AG20443 (cell line): Measurements from ENCODE around the gene CDH16.
A peak's percentile ranks its signal among the peaks of the same experiment; 100 is the strongest.
"Not testable (repeated sequence)": the region's sequence is repeated elsewhere in the genome, so short reads cannot be mapped to it uniquely, and the experiment has no call there.

Experiments used
- DNase-seq: peaks from one replicate; pipeline ENCODE4 v3.0.0; 2012; ENCODE audit warnings: low spot score, mixed read lengths

Gene CDH16, protein sequence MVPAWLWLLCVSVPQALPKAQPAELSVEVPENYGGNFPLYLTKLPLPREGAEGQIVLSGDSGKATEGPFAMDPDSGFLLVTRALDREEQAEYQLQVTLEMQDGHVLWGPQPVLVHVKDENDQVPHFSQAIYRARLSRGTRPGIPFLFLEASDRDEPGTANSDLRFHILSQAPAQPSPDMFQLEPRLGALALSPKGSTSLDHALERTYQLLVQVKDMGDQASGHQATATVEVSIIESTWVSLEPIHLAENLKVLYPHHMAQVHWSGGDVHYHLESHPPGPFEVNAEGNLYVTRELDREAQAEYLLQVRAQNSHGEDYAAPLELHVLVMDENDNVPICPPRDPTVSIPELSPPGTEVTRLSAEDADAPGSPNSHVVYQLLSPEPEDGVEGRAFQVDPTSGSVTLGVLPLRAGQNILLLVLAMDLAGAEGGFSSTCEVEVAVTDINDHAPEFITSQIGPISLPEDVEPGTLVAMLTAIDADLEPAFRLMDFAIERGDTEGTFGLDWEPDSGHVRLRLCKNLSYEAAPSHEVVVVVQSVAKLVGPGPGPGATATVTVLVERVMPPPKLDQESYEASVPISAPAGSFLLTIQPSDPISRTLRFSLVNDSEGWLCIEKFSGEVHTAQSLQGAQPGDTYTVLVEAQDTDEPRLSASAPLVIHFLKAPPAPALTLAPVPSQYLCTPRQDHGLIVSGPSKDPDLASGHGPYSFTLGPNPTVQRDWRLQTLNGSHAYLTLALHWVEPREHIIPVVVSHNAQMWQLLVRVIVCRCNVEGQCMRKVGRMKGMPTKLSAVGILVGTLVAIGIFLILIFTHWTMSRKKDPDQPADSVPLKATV

DNA sequence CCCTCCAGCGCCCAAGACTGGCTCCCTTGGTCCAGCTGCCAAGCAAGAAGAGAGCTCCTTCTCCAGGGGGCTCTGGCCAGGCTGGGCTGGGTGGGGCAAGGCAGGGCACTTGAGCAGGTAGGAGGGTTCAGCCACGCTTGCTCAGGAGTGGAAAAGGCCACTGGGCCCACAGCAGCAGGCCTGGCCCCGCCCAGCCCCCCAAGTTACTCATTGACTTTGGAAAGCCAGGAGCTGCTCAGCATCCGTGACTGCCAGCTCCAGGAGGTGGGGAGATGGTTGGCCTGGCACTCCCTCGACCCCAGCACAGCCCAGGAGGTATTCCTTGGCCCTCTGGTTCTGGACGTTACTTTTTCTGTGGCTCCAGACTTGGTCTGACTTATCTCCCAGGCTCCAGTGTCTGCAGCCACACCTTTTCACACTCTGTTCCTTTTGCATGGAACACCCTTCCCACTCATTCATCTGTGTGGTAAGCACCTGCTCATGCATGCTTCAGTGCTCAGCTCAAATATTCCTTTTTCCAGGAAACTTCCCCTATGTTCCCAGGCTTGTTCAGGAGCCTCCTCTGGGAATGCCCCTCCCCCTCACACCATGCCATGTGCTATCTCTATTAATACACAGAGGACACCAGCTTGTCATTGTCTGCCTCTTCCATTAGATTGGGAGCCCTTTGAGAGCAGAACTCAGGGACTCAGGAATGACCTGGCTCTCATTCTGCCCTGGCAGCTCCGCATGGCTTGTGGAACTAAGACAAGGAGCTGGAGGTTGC is at the start of gene CDH16:
TSS of gene CDH16 (minus strand) at position 83 of the 766 bp plus-strand sequence. CDS start 820 bp downstream, outside the sequence.
- DNase-seq = no peak

DNA sequence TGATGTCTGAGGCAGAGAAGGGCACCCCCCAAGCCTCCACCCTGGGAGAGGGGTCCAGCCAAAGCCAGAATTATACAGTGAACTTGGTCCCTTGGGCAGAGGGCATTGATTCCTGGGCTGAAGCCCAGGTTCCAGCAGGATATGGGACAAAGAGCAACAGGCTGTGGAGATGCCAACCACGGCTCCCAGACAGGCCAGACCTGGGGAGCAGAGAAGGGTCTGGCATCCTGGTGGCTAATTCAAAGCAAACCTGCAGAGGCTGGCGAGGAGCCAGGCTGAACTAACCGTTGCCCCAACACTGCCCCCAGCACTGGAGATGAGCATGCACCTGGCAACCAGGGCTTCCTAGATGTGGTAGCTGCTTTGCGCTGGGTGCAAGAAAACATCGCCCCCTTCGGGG is 45.4 kb upstream of the CDH16 start:
- DNase-seq = no peak

DNA sequence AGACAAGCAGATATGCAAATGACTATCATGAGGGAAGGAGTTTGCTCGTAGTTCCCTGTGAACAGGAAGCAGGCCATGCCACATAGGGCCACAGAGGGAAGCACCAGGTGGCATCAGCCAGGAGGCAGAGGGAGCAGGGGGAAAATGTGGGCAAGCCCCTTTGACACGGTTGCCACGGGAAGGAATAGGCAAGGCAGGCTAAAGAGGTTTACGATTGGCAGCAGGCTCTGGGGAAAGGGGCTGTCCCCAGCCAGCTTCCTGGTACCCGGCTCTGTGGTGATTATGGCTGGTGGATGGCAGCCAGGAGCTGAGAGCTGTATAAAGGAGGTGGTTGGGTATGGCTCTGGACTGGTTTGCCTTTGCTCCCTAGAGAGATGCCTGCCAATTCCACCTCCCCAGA is 43.2 kb upstream of the CDH16 start:
- DNase-seq = no peak

DNA sequence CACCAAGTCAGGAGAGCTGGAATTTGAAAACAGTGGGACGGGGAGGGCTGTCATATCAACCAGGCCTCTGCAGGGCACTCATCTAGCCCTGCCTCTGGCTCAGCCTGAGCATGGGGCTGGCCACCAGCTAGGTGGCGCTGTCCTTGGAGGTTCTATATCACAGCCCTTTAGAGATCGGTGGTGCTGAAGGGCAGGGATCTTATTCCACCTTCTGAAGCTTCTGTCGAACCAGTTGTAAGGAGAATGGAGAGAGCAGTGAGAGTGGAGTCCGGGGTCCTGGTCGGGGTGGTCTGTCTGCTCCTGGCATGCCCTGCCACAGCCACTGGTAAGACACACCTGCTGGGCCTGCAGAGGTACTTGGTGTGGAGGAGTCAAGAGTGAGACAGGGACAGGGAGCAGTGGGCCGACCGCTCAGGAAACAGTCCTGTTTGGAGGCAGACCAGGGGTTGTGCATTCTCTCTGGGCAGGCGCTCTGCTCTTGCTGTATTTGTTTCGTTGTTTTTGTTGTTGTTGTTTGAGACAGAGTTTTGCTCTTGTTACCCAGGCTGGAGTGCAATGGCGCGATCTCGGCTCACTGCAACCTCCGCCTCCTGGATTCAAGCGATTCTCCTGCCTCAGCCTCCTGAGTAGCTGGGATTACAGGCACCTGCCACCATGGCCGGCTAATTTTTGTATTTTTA is 42.5 kb upstream of the CDH16 start, which contains the start of gene CES3:
TSS of gene CES3 (plus strand) at position 202 of the 680 bp plus-strand sequence. CDS start at position 244, 42 bp downstream.
- DNase-seq = peak; percentile 83

DNA sequence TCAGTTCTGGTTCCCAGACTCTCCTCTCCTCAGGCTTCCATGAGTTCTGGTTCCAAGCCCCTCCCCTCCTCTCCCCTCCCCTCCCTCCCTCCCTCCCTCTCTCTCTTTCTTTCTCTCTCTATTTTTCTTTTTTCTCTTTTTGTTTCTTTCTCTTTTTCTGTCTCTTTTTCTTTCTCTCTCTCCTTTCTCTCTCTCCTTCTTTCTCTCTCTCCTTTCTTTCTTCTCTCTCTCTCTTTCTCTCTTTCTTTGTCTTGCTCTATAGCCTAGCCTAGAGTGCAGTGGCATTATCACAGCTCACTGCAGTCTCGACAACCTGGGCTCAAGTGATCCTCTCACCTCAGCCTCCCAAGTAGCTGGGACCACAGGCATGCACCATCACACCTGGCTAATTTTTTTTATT is 41.6 kb upstream of the CDH16 start:
- no peak for DNase-seq

DNA sequence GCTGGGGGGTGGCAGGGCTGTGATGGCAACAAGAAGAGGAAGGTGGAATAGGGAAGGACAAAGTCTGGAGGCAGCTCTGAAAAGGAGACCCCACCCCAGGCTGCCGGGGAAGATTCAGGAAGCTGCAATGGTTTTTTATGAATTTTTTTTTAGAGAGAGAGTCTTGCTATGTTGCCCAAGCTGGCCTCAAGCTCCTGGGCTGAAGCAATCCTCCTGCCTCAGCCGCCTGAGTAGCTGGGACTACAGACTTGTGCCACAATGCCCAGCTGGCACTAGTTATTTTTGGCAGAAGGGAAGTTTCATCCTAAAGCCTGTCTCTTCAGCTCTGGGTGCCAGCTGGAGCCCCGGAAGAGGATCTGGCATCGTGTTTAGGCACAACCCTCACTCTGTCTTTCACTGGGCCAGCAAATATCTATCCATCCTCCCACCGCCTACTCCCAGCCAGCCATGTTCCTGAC is 41.0 kb upstream of the CDH16 start:
- DNase-seq = no peak

DNA sequence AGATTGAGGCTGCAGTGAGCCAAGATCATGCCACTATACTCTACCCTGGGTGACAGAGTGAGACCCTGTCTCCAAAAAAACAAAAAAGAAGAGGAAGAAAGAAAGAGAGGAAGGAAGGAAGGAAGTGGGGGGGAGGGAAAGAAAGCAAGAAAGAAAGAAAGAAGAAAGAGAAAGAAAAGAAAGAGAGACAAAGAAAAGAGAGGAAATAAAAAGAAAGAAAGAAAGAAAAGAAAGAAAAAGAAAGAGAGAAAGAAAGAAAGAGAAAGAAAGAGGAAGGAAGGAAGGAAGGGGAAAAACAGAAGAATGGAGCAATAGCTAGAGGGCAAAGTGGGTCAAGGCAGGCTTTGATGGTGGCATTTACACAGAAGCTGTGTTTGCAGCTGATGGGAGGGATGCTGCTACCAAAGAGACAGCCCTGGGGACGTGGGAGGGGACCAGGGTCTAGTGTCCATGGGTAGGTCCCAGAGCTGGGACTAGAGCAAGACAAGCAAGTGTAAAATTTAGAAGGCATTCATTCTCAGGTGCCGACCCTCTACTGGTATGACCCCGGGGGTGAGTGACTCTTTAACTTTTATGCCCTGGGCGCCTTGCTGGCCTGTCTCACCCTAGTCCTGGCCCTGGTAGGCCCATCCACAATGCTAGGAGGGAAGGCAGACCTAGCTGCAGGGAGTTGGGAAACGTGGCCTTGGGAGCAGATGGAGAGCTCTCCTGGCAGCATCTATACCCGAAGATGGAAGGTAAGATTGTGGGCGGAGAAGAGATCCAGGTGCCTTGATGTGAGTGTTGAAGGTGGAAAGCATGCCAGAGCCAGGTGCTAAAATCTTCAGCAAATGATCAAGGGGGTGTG is 40.4 kb upstream of the CDH16 start:
- DNase-seq = no peak

DNA sequence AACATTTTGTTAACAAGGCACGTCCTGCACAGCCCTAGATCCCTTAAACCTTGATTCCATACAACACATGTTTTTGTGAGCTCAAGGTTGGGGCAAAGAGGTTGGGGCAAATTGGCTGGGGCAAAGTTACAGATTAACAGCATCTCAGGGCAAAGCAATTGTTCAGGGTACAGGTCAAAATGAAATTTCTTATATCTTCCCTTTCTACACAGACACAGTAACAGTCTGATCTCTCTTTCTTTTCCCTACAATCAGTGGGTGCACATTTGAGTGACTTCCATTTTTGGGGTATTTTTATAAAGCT is 37.4 kb upstream of the CDH16 start:
- not testable (repeated sequence) for DNase-seq

DNA sequence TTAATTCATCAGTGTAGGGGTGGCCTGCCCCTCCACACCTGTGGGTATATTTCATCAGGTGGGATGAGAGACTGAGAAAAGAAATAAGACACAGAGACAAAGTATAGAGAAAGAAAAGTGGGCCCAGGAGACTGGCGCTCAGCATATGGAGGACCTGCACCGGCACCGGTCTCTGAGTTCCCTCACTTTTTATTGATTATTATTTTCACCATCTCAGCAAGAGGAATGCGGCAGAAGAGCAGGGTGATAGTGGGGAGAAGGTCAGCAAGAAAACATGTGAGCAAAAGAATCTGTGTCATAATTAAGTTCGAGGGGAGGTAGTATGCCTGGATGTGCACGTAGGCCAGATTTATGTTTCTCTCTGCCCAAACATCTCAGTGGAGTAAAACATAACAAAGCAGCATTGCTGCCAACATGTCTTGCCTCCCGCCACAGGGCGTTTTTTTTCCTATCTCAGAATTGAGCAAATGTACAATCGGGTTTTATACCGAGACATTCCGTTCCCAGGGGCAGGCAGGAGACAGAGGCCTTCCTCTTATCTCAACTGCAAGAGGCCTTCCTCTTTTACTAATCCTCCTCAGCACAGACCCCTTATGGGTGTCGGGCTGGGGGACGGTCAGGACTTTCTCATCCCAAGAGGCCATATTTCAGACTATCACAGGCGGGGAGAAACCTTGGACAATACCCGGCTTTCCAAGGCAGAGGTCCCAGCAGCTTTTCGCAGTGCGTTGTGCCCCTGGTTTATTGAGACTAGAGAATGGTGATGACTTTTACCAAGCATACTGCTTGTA is 36.9 kb upstream of the CDH16 start:
- not testable (repeated sequence) for DNase-seq

DNA sequence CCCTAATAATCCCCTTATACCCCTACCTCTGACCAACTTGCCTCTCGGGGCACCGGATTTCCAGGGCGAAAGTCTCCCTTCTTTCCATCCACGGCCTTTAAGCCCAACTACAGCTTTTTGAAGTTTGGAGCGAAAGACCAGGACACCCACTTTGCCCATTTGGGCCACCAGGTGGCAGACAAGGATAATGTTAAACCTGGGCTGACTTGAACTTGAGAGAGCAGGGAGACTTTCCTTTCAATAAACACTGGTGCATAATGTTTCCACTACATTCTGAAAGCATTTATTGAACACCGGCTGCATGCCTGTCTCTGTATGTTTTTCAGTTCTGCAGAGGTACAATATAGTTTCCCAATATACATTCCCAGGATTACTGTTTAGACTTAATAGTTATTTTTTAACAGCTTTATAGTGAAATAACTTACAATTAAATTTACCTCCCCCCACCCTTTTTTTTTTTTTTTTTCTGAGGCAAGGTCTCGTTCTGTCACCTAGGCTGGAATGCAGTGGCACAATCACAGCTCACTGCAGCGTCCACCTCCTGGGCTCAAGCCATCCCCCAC is 35.5 kb upstream of the CDH16 start:
- DNase-seq = peak; percentile 86

DNA sequence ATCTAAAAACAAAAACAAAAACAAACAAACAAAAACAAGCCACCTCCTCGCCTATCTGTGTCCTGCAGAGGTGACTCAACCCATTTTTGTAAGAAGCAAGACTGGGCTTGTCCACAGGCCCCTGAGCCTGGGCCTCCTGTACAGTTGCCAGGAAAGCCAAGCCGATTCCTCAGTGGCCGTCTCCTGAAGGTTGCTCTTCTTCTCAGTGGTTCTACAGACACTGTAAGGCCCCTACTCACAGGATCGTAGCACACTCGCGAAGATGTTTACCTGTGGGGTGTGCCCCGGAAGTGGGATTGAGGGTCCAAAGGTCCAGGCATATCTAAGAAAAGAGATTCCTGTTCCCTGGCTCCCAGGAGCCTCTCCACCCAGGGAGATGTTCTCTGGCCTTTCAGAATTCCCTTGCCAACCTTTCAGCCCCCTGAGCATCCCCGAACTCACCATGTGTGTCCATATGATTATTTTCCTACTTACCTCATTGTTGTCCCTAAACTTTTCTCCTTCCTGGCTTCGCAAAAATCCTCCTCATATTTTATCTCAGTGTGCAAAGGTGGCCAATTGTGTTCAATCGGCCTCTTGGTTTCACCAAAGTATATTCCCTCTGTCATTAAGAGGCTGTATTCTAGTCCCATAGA is 34.9 kb upstream of the CDH16 start:
- peak; percentile 6 for DNase-seq

DNA sequence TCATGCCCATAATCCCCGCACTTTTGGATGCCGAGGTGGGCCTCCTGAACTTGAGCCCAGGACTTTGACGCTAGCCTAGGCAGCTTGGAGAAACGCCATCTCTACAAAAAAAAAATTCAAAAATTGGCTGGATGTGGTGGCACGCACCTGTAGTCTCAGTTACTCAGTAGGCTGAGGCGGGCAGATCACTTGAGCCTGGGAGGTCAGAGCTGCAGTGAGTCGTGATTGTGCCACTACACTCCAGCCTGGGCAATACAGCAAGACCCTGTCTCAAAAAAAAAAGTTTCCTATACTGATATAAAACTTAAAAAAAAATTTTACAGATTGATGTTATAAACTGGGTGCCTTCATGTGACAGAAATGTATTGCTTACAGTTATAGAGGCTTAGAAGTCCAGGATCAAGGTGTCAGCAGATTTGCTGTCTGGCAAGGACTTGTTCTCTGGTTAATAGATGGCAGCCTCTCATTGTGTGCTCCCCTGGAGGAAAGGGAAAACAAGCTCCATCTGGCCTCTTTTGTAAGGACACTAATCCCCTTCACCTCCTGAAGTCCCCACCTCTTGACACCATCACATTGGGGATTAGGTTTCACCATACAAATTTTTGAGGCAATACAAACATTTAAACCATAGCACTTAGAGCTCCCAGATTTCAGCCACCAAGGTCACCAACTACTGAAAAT is 33.9 kb upstream of the CDH16 start:
- DNase-seq = no peak

DNA sequence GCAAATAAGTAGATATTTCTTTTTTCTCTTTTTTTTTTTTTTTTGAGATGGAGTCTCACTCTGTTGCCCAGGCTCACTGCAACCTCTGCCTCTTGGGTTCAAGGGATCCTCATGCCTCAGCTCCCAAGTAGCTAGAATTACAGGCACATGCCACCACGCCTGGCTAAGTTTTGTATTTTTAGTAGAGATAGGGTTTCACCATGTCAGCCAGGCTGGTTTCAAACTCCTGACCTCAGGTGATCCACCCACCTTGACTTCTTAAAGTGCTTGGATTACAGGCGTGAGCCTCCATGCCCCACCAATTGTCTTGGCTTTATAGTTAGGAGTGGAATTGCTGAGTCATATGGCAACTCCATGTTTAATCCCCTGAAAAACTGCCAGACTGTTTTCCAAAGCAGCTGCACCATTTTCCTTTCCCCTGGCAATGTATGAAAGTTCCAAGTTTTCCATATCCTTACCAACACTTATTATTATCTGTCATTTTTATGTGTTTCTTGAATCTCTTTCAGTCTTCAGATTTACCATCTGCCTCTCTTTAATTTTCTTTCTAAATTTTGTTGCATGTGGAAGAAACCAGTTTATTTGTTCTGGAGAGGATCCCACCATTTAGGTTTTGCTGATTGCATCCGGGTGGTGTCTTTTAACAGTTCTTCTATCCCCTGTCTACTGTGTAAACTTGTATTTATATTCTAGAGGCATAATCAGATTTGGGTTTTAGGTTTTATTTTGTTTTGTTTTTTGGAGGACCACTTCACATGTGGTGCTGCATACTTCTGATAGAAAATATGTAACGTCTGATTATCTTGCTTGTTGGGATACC is 32.5 kb upstream of the CDH16 start:
- no peak for DNase-seq

DNA sequence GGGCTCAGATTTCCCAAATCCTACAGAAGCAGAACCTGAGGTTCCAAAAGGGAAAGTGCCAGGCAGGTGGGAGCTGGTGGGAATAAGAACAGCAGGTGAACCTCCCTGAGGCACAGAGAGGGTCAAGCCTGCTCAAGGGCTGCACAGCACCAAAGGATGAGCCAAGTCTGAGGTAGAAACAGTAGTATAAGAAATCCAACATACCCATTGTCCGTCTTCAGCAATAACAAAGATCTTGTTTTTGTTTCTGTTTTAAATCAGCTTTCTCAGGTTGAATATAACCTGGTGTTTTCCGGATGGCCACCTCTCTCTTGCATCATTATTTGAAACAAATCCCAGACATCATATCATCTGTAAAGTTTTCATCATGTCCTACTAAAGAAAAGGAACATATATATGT is 31.8 kb upstream of the CDH16 start:
- no peak for DNase-seq

DNA sequence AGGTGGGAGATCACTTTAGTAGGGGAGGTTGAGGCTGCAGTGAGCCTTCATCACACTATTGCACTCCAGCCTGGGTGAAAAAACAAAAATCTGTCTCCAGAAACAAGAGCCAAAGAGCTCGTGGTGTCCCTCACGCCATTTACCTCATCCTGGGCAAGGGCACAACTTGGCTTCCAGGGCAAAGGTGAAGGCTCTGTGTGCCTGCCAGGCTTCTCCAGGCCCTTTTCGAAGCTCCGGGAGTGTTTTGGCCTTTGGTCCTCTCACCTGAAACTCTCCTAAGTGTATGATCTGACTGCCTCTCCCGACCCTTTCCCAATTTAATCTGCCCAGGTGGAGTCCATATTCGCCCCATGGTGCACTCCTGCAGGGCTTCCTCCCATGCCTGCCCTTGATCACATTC is 30.8 kb upstream of the CDH16 start:
- DNase-seq = peak; percentile 3

DNA sequence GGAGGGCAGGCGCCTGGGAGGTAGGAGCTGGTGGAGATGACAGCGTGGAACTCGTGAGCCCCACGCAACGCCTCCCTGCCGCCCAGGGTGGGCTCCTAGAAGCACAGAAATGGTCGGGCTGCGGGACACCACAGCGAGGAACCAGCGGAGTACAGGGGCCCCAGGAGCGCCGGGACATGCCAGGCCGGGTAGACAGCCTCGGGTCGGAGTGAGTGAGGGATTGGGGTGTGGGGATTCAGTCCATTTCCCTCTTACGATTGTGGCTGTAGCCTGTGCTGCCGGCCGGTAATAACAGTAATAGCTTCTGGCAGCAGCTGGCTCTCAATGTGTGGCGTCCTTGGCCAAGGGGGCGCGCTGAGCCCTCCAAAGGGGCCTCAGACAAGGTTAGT is 30.1 kb upstream of the CDH16 start:
- peak; percentile 4 for DNase-seq

DNA sequence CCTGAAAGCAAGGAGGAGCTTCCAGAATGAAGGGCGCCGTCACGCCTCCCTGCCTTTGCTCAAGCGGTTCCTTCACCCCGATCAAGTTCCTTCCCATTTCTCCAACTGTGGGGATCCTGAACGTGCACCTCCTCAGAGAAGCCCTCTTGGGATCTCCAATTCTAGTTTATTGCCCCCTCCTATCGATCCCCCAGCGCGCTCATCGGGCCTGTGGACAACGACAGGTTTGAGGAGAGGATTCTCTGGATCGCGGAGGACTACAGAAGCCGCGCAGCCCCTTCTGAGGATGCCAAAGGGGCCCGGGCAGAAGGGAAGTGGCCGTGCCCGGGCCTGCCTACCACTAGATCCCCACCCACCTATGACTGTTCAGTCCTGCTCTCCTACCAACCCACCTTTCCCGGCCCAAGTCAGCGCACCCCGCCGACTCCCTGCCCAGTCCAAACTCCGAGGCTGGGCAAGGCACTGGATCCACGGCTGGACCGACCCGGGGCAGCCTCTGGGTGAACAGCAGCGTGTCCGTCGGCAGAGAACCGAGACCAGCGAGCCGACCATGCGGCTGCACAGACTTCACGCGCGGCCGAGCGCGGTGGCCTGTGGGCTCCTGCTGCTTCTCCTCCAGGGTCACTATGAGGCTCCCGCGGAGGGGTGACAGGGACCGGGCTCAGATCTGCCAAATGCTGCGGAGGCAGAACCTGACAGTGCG is 29.6 kb upstream of the CDH16 start:
- peak; percentile 54 for DNase-seq
